Caco-2 (cell line): ENCODE data around the gene BMP7. TPM values are rescaled to one million over a fixed set of nuclear protein-coding genes. Genes with fewer than 3 reads are reported as not detected.
A peak's percentile ranks its signal among the peaks of the same experiment; 100 is the strongest.

Source experiments
- BruUV-seq: library from RNA; stranded (reverse); fragments of 400-500 nt; replicated peaks from 2 replicates; lab custom pipeline; 2021; lab: Mats Ljungman, UMichigan
- CTCF ChIA-PET: fragments of 300-600 bp; sonication (Branson Sonifier 250); formaldehyde crosslinking; loops from one replicate; lab custom pipeline; 2022; ENCODE audit warnings: antibody characterized with exemption; lab: Charles Lee
- POLR2A ChIA-PET: fragments of 300-600 bp; sonication (Branson Sonifier 250); formaldehyde crosslinking; loops from one replicate; lab custom pipeline; 2022; ENCODE audit warnings: antibody characterized with exemption; lab: Charles Lee
- DNase-seq, 2 experiments: peaks; one replicate each; pipeline versions ENCODE4 v3.0.0 to v3.0.0-alpha.2; 2020 to 2022
- H3K27me3 ChIP-seq: replicated peaks from 2 replicates; pipeline ENCODE4 v1.6.0; 2011; ENCODE audit warnings: low read length; ENCODE audit not compliant: control insufficient read depth, insufficient read depth
- H3K36me3 ChIP-seq: 2 replicates; pipeline ENCODE4 v1.5.1; 2011; ENCODE audit warnings: low read length; ENCODE audit not compliant: control insufficient read depth, insufficient read depth
- H3K4me1 ChIP-seq: fragments of 250-450 bp; sonication (Bioruptor Pico); 2 replicates; pipeline ENCODE4 v1.5.1; 2020; ENCODE audit warnings: mild to moderate bottlenecking
- H3K4me3 ChIP-seq: 2 replicates; pipeline ENCODE4 v1.5.1; 2011; ENCODE audit warnings: low read depth, mild to moderate bottlenecking, control low read depth, low read length
- H3K9me3 ChIP-seq: fragments of 250-450 bp; sonication (Bioruptor Pico); 2 replicates; pipeline ENCODE4 v1.5.1; 2020; ENCODE audit warnings: mild to moderate bottlenecking, moderate library complexity
- H3K27ac Mint-ChIP-seq: one replicate; pipeline ENCODE4 v1.8.0; 2022; ENCODE audit warnings: mixed read lengths; ENCODE audit not compliant: unreplicated experiment
- H3K27me3 Mint-ChIP-seq: one replicate; pipeline ENCODE4 v1.8.0; 2022; ENCODE audit warnings: mixed read lengths; ENCODE audit not compliant: insufficient read depth, unreplicated experiment
- H3K36me3 Mint-ChIP-seq: one replicate; pipeline ENCODE4 v1.8.0; 2022; ENCODE audit warnings: mild to moderate bottlenecking, mixed read lengths; ENCODE audit not compliant: insufficient read depth, unreplicated experiment
- H3K4me1 Mint-ChIP-seq: one replicate; pipeline ENCODE4 v1.8.0; 2022; ENCODE audit warnings: low read depth, mixed read lengths; ENCODE audit not compliant: unreplicated experiment
- H3K4me3 Mint-ChIP-seq: one replicate; pipeline ENCODE4 v1.8.0; 2022; ENCODE audit warnings: mild to moderate bottlenecking, moderate library complexity, mixed read lengths; ENCODE audit not compliant: unreplicated experiment
- H3K9me3 Mint-ChIP-seq: one replicate; pipeline ENCODE4 v1.8.0; 2022; ENCODE audit warnings: mixed read lengths; ENCODE audit not compliant: unreplicated experiment
- CTCF ChIP-seq, 2 experiments: fragments of 200-600 bp in 1 of 2; IDR thresholded peaks; 1 replicate in 1 of 2; 2 replicates in 1 of 2; pipeline versions ENCODE4 v1.5.1 to v1.8.0; 2011 to 2022; ENCODE audit warnings: antibody characterized with exemption in 1 of 2, control low read depth in 1 of 2, inconsistent platforms in 1 of 2, low read depth in 1 of 2, low read length in 1 of 2, mild to moderate bottlenecking in 1 of 2, moderate library complexity in 1 of 2; ENCODE audit not compliant: insufficient read depth in 1 of 2, severe bottlenecking in 1 of 2, unreplicated experiment in 1 of 2
- intact Hi-C: fragments of 100-400 bp; cut with micrococcal nuclease; formaldehyde crosslinking; loops from one replicate; pipeline ENCODE4 v1.10.0; 2022; ENCODE audit not compliant: unreplicated experiment
- total RNA-seq: library from RNA; stranded (reverse); gene quantifications from 2 replicates; pipeline ENCODE4 v1.2.3, GENCODE V29; 2022

The BMP7 gene
- total RNA-seq, 1 experiment from 2014 or later, result 317 TPM

- Histone ChIP-seq H3K9me3 (no peaks in the 10 kb centered on the region), H3K36me3 (no peaks in the 10 kb centered on the region), H3K4me1 (peaks cover 31% of the 10 kb centered on the region), H3K4me3 (no peak overlapping the region), H3K27me3 (no peaks in the 10 kb centered on the region)
- DNase-seq, result no peak
- H3K4me1 Mint-ChIP-seq, result peaks cover 24% of the 10 kb centered on the region
- intact Hi-C loops, result no loop called here
- H3K9me3 Mint-ChIP-seq, result no peaks in the 10 kb centered on the region
- no peaks in the 10 kb centered on the region for H3K36me3 Mint-ChIP-seq
- no peaks in the 10 kb centered on the region for H3K27me3 Mint-ChIP-seq
- ChIA-PET CTCF (no interaction called here), POLR2A (no interaction called here)
- H3K27ac Mint-ChIP-seq, result no peak overlapping the region
- no peak for TF ChIP-seq CTCF (IDR thresholded peaks at IDR 0.05; ENCODE audit: insufficient read depth in 1 of 2, low read depth in 1 of 2, low read length in 1 of 2, severe bottlenecking in 1 of 2, unreplicated experiment in 1 of 2)
- BruUV-seq, result no TSS peak
- H3K4me3 Mint-ChIP-seq, result no peak overlapping the region
These were observed 32.0 kb upstream of the BMP7 start for GRCh38 chr20:57298457-57298856.

- Mint-ChIP-seq H3K36me3 (no peaks in the 10 kb centered on the region), H3K4me3 (peak overlapping the region; percentile 62), H3K27me3 (no peaks in the 10 kb centered on the region), H3K4me1 (peaks cover 45% of the 10 kb centered on the region), H3K9me3 (no peaks in the 10 kb centered on the region), H3K27ac (peak overlapping the region; percentile 92)
- DNase-seq, result peak; percentile 86 to 92
- TF ChIP-seq CTCF (IDR thresholded peaks at IDR 0.05; ENCODE audit: insufficient read depth in 1 of 2, low read depth in 1 of 2, low read length in 1 of 2, severe bottlenecking in 1 of 2, unreplicated experiment in 1 of 2), result no peak
- intact Hi-C loops, result loop anchor here (1.0 kb wide), 3 partner anchors 12 to 38 kb away; no protein-coding TSS in a partner anchor
- POLR2A ChIA-PET, result interaction anchor here (2.7 kb wide), 1 partner anchor 12 kb away, joined by 32 read pairs; no protein-coding TSS in a partner anchor
- Histone ChIP-seq H3K27me3 (no peaks in the 10 kb centered on the region), H3K4me1 (peaks cover 62% of the 10 kb centered on the region), H3K4me3 (no peak overlapping the region), H3K9me3 (no peaks in the 10 kb centered on the region), H3K36me3 (no peaks in the 10 kb centered on the region)
- CTCF ChIA-PET, result interaction anchor here (0.6 to 4.8 kb wide), 5 partner anchors 11 to 138 kb away, joined by 3 to 17 read pairs (median 5); partner anchors contain the start of gene SPO11
- BruUV-seq, result no TSS peak
These were observed 28.1 kb upstream of the BMP7 start for GRCh38 chr20:57294550-57294949.

GRCh38 chr20:57293995-57294394 lies 27.6 kb upstream of the BMP7 start:
- ChIA-PET POLR2A (interaction anchor here (2.7 kb wide), 1 partner anchor 12 kb away, joined by 32 read pairs; no protein-coding TSS in a partner anchor), CTCF (interaction anchor here (1.0 to 4.8 kb wide), 4 partner anchors 12 to 39 kb away, joined by 4 to 17 read pairs (median 10); partner anchors contain the start of gene SPO11)
- Mint-ChIP-seq H3K27ac (peak overlapping the region; percentile 92), H3K4me1 (peaks cover 46% of the 10 kb centered on the region), H3K4me3 (no peak overlapping the region), H3K9me3 (no peaks in the 10 kb centered on the region), H3K27me3 (no peaks in the 10 kb centered on the region), H3K36me3 (no peaks in the 10 kb centered on the region)
- H3K4me3 ChIP-seq, result no peak overlapping the region
- H3K9me3 ChIP-seq, result no peaks in the 10 kb centered on the region
- no peaks in the 10 kb centered on the region for H3K27me3 ChIP-seq
- H3K4me1 ChIP-seq, result peaks cover 68% of the 10 kb centered on the region
- no peak for DNase-seq
- no peak for TF ChIP-seq CTCF (IDR thresholded peaks at IDR 0.05; ENCODE audit: insufficient read depth in 1 of 2, low read depth in 1 of 2, low read length in 1 of 2, severe bottlenecking in 1 of 2, unreplicated experiment in 1 of 2)
- intact Hi-C loops, result loop anchor here (1.0 kb wide), 3 partner anchors 12 to 38 kb away; no protein-coding TSS in a partner anchor
- no peaks in the 10 kb centered on the region for H3K36me3 ChIP-seq
- BruUV-seq, result no TSS peak
